K562 (cell line): ENCODE measurements around the gene TOX2. TPM values are rescaled to one million over a fixed set of nuclear protein-coding genes. Genes with fewer than 3 reads are reported as not detected.

ENCODE experiments used
- ATAC-seq: fragments of 200-7000 bp; cut with Tn5 transposase; 3 replicates; pipeline ENCODE4 v1.9.1; 2020; ENCODE audit warnings: moderate library complexity
- BruUV-seq: library from RNA; stranded (reverse); fragments of 400-500 nt; replicated peaks from 2 replicates; lab custom pipeline; 2021; lab: Mats Ljungman, UMichigan
- CTCF ChIA-PET: fragments of 300-600 bp; formaldehyde crosslinking; extraction: SDS; loops from one replicate; lab custom pipeline; 2021; ENCODE audit warnings: low intra/inter-chr PET ratio; lab: Yijun Ruan, JAX
- POLR2A ChIA-PET: fragments of 300-600, 350-650 bp; sonication (Branson Sonifier 250); formaldehyde crosslinking; extraction: SDS; loops from one replicate; lab custom pipeline; 2021; ENCODE audit warnings: antibody characterized with exemption, inconsistent platforms; lab: Yijun Ruan, JAX
- DNase-seq, 4 experiments: peaks; one replicate each; pipeline versions ENCODE4 v3.0.0 to v3.0.0-alpha.2; 2011 to 2018; ENCODE audit warnings: low spot score in 3 of 4, mixed read lengths in 3 of 4; ENCODE audit errors: extremely low read depth in 1 of 4
- FAIRE-seq: peaks from 2 replicates; lab custom pipeline; 2011; peaks lifted over from hg19 to GRCh38; lab: Jason Lieb, UNC
- H2AFZ ChIP-seq: 2 replicates; pipeline ENCODE4 v1.6.0; 2011; ENCODE audit warnings: low read depth, low read length, control low read depth, inconsistent platforms
- H3K27ac ChIP-seq: fragments of 200-600 bp; 3 replicates; pipeline ENCODE4 v1.8.0; 2011; ENCODE audit warnings: low read depth, mild to moderate bottlenecking, control low read depth, inconsistent platforms, low read length, moderate library complexity, mixed read lengths; ENCODE audit errors: extremely low read depth
- H3K27me3 ChIP-seq, 2 experiments: fragments of 300-600 bp in 1 of 2; 2 replicates in 1 of 2; 3 replicates in 1 of 2; pipeline versions ENCODE4 v1.6.0 to v1.8.0; 2011; ENCODE audit warnings: inconsistent platforms in 2 of 2, low read length in 2 of 2, mild to moderate bottlenecking in 1 of 2, mixed read lengths in 1 of 2, moderate library complexity in 1 of 2; ENCODE audit not compliant: control insufficient read depth in 2 of 2, insufficient read depth in 2 of 2
- H3K36me3 ChIP-seq: fragments of 300-600 bp; 3 replicates; pipeline ENCODE4 v1.8.0; 2011; ENCODE audit warnings: mild to moderate bottlenecking, low read length, inconsistent platforms; ENCODE audit not compliant: control insufficient read depth, insufficient read depth
- H3K4me1 ChIP-seq, 2 experiments: fragments of 200-600 bp in 1 of 2; replicated peaks in 1 of 2; 2 replicates in 1 of 2; 3 replicates in 1 of 2; pipeline versions ENCODE4 v1.5.1 to v1.8.0; 2011; ENCODE audit warnings: inconsistent platforms in 2 of 2, low read length in 2 of 2, mild to moderate bottlenecking in 1 of 2, mixed read lengths in 1 of 2, moderate library complexity in 1 of 2; ENCODE audit not compliant: control insufficient read depth in 2 of 2, insufficient read depth in 2 of 2
- H3K4me2 ChIP-seq: 2 replicates; pipeline ENCODE4 v1.6.1; 2011; ENCODE audit warnings: low read length, control low read depth, inconsistent platforms, mixed read lengths; ENCODE audit not compliant: insufficient read depth
- H3K4me3 ChIP-seq: fragments of 200-600 bp; sonication (generic), shearing (Covaris generic); 2 replicates; pipeline ENCODE4 v1.5.1; 2016; ENCODE audit warnings: control low read depth, inconsistent platforms
- H3K79me2 ChIP-seq: fragments of 200-600 bp; 3 replicates; pipeline ENCODE4 v1.8.0; 2011; ENCODE audit warnings: low read length, inconsistent platforms; ENCODE audit not compliant: control insufficient read depth, insufficient read depth
- H3K9ac ChIP-seq, 2 experiments: 2 replicates each; pipeline versions ENCODE4 v1.6.0 to v1.6.1; 2011; ENCODE audit warnings: low read depth in 2 of 2, low read length in 2 of 2, control low read depth in 1 of 2, inconsistent platforms in 1 of 2, mild to moderate bottlenecking in 1 of 2, mixed read lengths in 1 of 2; ENCODE audit not compliant: insufficient read depth in 1 of 2
- H3K9me1 ChIP-seq: one replicate; pipeline ENCODE4 v1.6.0; 2011; ENCODE audit warnings: inconsistent platforms, mild to moderate bottlenecking, low read length, moderate library complexity; ENCODE audit not compliant: control insufficient read depth, insufficient read depth
- H3K9me3 ChIP-seq: replicated peaks from 2 replicates; pipeline ENCODE4 v1.5.1; 2011; ENCODE audit warnings: low read depth, low read length, inconsistent platforms; ENCODE audit not compliant: control insufficient read depth, insufficient read depth
- H4K20me1 ChIP-seq: replicated peaks from 2 replicates; pipeline ENCODE4 v1.6.1; 2011; ENCODE audit warnings: low read length, inconsistent platforms, mixed read lengths; ENCODE audit not compliant: control insufficient read depth, insufficient read depth
- MBD2 ChIP-seq: sonication (generic); IDR thresholded peaks from 2 replicates; pipeline ENCODE4 v1.6.1; 2016; ENCODE audit warnings: low read depth, borderline replicate concordance
- POLR2B ChIP-seq: fragments of 450-650 bp; IDR thresholded peaks from 2 replicates; pipeline ENCODE4 v1.6.1; 2018; ENCODE audit warnings: low read depth; ENCODE audit not compliant: partially characterized antibody
- RBM25 ChIP-seq: fragments of 200-400 bp; formaldehyde crosslinking; IDR thresholded peaks from 2 replicates; pipeline ENCODE4 v1.6.1; 2018; ENCODE audit warnings: low read length, low read depth, moderate library complexity; ENCODE audit not compliant: severe bottlenecking
- RFX5 ChIP-seq: IDR thresholded peaks from 2 replicates; pipeline ENCODE4 v1.6.1; 2011; ENCODE audit warnings: low read depth, mild to moderate bottlenecking, improper control_type of control experiment, low read length
- TGIF2 ChIP-seq: sonication (generic); formaldehyde crosslinking; IDR thresholded peaks from 2 replicates; pipeline ENCODE4 v1.8.1; 2022; ENCODE audit warnings: mild to moderate bottlenecking, missing genetic modification reagents, moderate library complexity
- ZFP36 ChIP-seq: fragments of 150-350 bp; IDR thresholded peaks from 2 replicates; pipeline ENCODE4 v1.6.1; 2018; ENCODE audit warnings: low read length, low read depth; ENCODE audit not compliant: partially characterized antibody
- WGBS: fragments of 100-300 bp; shearing (Covaris generic); methylation state at CpG from one replicate; pipeline ENCODE4 v1.1.6; 2016; ENCODE audit warnings: low coverage, mixed read lengths; ENCODE audit not compliant: insufficient coverage; ENCODE audit errors: missing lambda C conversion rate; 5-methylcytosine and 5-hydroxymethylcytosine counted together
- in situ Hi-C: fragments of 300-500 bp; cut with MboI; formaldehyde crosslinking; loops from 4 replicates; pipeline ENCODE4 v1.15.0; 2018; ENCODE audit warnings: inconsistent platforms, mixed read lengths
- intact Hi-C: fragments of 100-400 bp; cut with micrococcal nuclease; formaldehyde crosslinking; loops from 2 replicates; pipeline ENCODE4 v1.14.2; 2022
- polyA plus RNA-seq, 8 experiments: library from polyadenylated mRNA; depleted of rRNA in 4 of 8; stranded (reverse) in 5 of 8; unstranded in 3 of 8; fragments of >200 nt; fragmentation: Nextera tagmentation in 2 of 8; fragmentation: Illumina TruSeq in 1 of 8; extraction: Ambion mirVana in 2 of 8; extraction: Trizol in 1 of 8; gene quantifications; 2 replicates each; pipeline versions ENCODE4 v1.2.1 to v1.2.3, GENCODE V29; 2011 to 2014; ENCODE audit warnings: inconsistent platforms in 1 of 8, missing spikeins in 1 of 8
- total RNA-seq, 7 experiments: library from RNA; depleted of rRNA in 6 of 7; stranded (reverse); fragments of >200 nt in 6 of 7; fragmentation: Illumina TruSeq in 2 of 7; extraction: Trizol in 2 of 7; gene quantifications; 2 replicates each; pipeline versions ENCODE4 v1.2.1 to v1.2.3, GENCODE V29; 2011 to 2021; ENCODE audit warnings: low replicate concordance in 1 of 7
- TF ChIP-seq, protein P1 (sequence below): fragments of 450-650 bp; IDR thresholded peaks from 2 replicates; pipeline ENCODE4 v1.6.1; 2017; ENCODE audit warnings: antibody characterized with exemption

The TOX2 gene
- total and polyA plus RNA-seq, 9 of the 15 experiments (the other 6 are each of a cell fraction or from before 2014, with no cell fraction given), result not detected

DNA sequence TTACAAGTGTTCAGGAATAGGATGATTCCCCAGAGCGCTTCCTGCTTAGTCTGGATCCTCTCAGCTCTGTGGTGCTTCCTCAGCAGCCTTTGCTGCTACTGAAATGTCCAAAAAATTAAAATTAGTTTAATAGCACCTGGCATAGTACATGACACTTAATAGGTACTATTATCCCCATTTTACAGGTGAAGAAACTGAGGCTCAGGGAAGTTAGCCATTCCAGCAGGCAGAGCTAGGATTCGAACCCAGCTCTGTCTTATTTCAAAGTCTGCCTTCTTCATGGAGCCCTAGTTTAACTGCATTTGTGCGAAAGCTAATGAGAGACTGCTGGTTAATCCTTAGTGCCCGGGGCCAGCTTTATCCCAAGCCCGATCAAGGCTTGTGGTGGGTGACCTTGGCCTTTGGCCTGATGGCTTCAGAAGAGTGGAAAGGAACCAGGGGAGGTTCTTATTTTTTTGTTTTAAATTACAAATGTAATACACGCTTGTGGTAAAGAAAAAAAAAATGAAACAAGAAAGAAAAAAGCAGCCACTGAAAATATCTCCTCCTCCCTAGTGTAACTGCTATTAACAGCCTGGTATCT lies 30.1 kb downstream of the TOX2 start:
- in situ Hi-C loops, result no loop called here
- no peak overlapping the region for H3K4me3 ChIP-seq
- H4K20me1 ChIP-seq, result peaks cover 11% of the 10 kb centered on the region; the same call in 1 of the 2 replicates
- no peaks in the 10 kb centered on the region for H3K9me3 ChIP-seq
- WGBS, result 5% methylated on average over 5 of the region's 6 CpGs
- FAIRE-seq, result no peak
- H2AFZ ChIP-seq, result no peak overlapping the region
- TF ChIP-seq RBM25 (peak; percentile 69), TGIF2 (CRISPR knock-in tag) (no peak)
- TF ChIP-seq, all 486 proteins: peak for 1
- Histone ChIP-seq H3K27ac (no peak overlapping the region), H3K9ac (no peak overlapping the region), H3K4me1 (peaks cover 0 to 4% of the 10 kb centered on the region in 2 experiments; a peak in 2 of 5 replicates), H3K27me3 (peaks cover 9 to 52% of the 10 kb centered on the region in 2 experiments; a peak in 3 of 5 replicates), H3K4me2 (no peak overlapping the region), H3K36me3 (no peaks in the 10 kb centered on the region), H3K79me2 (no peaks in the 10 kb centered on the region), H3K9me1 (no peaks in the 10 kb centered on the region)
- CTCF ChIA-PET, result no interaction called here
- intact Hi-C loops, result no loop called here
- DNase-seq (no peak), ATAC-seq (no peak)
- POLR2A ChIA-PET, result interaction anchor here (1.0 kb wide), 2 partner anchors 11 to 145 kb away, joined by 3 to 4 read pairs; no protein-coding TSS in a partner anchor
- no TSS peak for BruUV-seq

DNA sequence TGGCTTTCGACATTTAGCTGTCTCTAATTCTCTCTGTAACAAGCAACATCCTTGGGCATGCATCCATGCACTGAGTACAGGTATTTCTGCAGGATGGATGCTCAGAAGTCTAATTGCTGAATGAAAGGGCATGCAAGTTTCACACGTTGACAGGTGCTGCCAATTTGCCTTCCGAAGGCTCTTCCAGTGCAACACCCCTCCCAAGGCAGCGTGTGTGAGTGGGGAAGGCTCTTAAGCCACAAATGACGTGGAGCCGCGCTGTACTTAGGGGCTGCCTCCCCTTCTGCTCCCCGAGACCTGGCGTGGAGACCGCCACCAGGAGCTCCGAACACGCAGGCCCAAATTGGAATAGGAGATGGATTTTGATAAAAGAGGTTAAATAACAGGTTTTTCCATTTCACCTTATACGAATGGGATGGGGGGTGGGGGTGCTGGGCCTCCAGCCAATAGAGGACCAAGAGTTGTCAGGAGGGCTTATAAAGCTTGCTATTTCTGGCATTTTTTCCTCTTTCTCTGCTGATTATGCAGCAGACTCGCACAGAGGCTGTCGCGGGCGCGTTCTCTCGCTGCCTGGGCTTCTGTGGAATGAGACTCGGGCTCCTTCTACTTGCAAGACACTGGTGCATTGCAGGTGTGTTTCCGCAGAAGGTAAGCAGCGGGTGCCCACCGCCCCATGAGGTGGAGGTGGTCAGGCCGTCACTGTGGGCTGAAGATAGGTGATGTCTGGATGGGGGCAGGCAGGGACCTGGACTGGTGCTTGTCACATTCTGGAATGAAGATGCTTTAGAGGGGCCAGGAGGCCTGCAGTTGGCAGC lies 30.9 kb downstream of the TOX2 start:
- no peak for DNase-seq
- Histone ChIP-seq H3K4me2 (no peak overlapping the region), H3K36me3 (no peaks in the 10 kb centered on the region), H4K20me1 (peaks cover 11% of the 10 kb centered on the region; the same call in 1 of the 2 replicates), H2AFZ (no peak overlapping the region), H3K9me1 (no peaks in the 10 kb centered on the region), H3K4me3 (no peak overlapping the region), H3K9me3 (no peaks in the 10 kb centered on the region), H3K4me1 (peaks cover 7% of the 10 kb centered on the region in 2 experiments; a peak in 4 of 5 replicates), H3K79me2 (no peaks in the 10 kb centered on the region), H3K27ac (no peak overlapping the region), H3K27me3 (peaks cover 9 to 59% of the 10 kb centered on the region in 2 experiments; a peak in 3 of 5 replicates), H3K9ac (no peak overlapping the region)
- FAIRE-seq, result no peak
- ChIA-PET POLR2A (interaction anchor here (0.7 to 1.0 kb wide), 2 partner anchors 10 to 62 kb away, joined by 3 to 4 read pairs; no protein-coding TSS in a partner anchor), CTCF (no interaction called here)
- WGBS, result 18% methylated on average over 24 of the region's 24 CpGs
- ATAC-seq, result no peak
- no TSS peak for BruUV-seq
- in situ Hi-C loops, result no loop called here
- intact Hi-C loops, result no loop called here
- TF ChIP-seq RFX5, result no peak
- no peak for TF ChIP-seq POLR2B
- TF ChIP-seq, protein P1, sequence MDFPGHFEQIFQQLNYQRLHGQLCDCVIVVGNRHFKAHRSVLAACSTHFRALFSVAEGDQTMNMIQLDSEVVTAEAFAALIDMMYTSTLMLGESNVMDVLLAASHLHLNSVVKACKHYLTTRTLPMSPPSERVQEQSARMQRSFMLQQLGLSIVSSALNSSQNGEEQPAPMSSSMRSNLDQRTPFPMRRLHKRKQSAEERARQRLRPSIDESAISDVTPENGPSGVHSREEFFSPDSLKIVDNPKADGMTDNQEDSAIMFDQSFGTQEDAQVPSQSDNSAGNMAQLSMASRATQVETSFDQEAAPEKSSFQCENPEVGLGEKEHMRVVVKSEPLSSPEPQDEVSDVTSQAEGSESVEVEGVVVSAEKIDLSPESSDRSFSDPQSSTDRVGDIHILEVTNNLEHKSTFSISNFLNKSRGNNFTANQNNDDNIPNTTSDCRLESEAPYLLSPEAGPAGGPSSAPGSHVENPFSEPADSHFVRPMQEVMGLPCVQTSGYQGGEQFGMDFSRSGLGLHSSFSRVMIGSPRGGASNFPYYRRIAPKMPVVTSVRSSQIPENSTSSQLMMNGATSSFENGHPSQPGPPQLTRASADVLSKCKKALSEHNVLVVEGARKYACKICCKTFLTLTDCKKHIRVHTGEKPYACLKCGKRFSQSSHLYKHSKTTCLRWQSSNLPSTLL, result no peak
- TF ChIP-seq ZFP36, result no peak
- no peak for TF ChIP-seq TGIF2 (CRISPR knock-in tag)
- no peak for TF ChIP-seq MBD2
